Stimulated activated CD8-positive, alpha-beta memory T cell treated with anti-CD3 and anti-CD28 coated beads, Interleukin-15, amount 100 ng/mL, for 1 hour (primary cell): ENCODE measurements around the gene PDZD2.

ENCODE experiments used
- DNase-seq: peaks from one replicate; pipeline ENCODE4 v3.0.0-alpha.2; 2020; ENCODE audit warnings: low read depth

Gene PDZD2

DNA sequence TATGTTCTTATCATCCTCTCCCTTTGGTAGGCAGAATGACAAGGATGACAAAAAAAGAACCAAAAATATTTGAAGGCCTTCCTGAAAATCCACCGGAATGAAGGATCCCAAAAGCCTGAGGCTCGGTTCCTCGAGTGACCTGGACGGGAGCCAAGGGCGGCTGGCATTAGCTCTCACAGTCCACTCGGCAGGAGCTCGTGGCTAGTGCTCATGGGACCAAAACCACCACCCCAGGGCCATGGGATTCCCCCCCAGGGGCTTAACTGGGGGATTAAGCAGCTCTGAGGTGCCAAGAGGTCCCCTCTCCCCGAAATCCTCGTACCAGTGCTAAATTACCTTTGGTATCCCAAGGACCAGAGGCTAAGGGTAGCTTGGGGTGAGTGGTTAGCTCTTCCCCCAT is 586 bp upstream of the PDZD2 start:
- no peak for DNase-seq

DNA sequence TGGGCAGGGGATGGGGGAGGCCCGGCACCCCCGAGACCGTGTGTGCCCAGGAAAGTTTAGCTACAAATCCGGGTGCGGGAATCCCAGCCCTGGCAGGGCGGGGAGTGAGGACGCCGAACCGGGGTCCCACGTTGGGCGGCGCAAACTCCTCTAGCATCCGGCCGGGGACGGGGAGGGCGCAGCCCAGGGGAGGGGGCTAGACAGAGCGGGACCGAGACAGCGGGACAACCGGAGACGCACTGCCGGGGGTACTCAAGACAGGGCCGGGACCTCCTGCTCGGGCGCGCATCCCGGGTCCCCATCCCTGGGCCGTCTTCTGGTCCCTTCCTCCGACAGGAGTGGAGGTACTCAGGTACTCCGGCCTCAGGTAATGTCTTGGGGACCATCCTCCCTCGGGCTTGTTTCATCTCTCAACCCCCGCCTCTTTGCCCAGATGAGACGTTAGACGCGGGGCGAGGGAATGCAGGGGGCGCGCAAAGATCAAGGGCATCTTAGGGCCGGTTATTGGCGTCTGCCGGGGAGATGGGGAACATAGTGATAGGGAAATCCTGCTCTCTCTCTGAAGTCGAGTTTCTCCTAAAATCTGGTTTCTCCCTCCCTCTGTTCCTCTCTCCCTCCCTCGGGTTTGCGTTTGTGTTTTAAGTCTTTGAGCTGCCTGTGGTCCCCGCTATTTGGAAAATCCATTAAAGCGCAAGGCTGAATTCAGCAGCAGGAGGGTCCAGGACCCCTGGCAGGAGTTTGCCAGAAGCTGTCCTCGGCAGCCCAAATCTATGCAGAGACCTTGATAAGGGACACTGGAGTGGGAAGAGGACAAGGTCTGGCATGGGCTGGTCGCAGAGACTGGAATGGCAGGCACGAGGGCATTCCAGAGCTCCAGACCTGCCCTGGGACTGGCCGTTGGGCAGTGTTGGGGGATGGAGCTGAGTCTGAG is 815 bp downstream of the PDZD2 start:
- DNase-seq, result no peak

GRCh38 chr5:31640573-31640972 is 1.6 kb downstream of the PDZD2 start:
- DNase-seq, result no peak

GRCh38 chr5:31641059-31641458 is 2.1 kb downstream of the PDZD2 start:
- DNase-seq, result no peak

- DNase-seq, result no peak
These were observed 2.6 kb downstream of the PDZD2 start for GRCh38 chr5:31641575-31641974.

DNA sequence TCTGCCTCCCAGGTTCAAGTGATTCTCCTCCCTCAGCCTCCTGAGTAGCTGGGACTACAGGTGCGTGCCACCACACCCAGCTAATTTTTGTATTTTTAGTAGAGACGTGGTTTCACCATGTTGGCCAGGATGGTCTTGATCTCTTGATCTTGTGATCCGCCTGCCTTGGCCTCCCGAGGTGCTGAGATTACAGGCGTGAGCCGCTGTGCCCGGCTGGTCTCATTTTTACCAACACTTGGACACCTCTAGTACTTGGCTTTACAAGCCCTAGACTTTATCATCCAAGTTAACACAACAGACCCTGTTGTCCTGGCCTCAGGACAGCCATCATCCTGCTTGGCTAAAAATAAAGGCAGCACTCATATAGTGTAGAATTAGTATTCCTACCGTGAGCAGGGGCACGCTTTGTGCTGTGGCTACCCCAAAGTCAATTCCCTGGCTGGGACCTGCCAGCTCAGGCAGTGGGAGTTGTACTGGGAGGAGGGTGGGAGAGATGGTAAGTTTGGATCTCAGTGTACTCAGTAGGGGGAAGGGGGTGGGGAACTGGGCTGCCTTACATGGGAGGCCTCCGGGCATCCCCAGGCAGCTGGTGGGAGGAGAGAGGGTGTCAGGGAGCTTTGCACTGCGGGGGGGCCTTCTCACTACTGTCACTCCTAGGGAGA is 6.6 kb downstream of the PDZD2 start:
- no peak for DNase-seq

- DNase-seq, result no peak
These were observed 9.4 kb downstream of the PDZD2 start for GRCh38 chr5:31648326-31648725.

DNA sequence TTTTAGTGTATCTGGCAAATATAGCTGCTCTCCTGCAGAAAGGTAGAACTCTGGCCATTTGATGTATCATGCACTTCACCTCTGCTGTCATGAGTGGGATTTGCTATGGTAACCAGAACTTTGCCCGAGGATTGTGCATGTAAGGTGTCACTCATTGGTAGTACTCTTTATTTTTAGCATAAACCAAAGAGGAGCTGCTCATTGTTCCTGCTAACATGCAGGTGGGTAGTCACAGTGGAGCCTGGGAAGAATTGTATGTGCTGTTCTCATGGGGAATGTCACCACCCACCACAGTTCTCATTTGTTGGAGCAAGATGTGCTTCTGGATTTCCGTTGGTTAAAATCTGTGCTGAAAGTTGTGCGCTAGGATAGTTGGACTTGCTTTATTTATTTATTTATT is 12.3 kb downstream of the PDZD2 start:
- no peak for DNase-seq

GRCh38 chr5:31655491-31655890 is 16.6 kb downstream of the PDZD2 start:
- no peak for DNase-seq

DNA sequence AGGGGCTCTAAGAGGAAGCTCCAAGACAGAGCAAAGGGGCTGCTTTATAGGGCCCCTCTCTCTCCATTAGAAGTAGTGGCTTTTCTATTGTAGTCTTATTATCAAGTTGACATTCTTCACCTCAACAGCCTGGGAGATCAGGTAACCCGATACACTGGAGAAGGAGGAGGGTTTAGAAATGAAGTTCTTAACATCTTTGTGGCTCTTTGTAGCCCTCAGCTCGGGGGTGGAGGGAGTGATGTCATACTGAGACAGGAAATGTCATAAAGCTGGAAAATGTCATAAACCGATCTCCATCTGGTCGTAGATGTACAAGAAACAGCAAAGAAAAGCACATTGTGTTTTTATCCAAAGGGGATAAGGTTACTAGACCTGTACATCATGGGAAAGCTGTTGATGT is 17.9 kb downstream of the PDZD2 start:
- DNase-seq, result no peak

DNA sequence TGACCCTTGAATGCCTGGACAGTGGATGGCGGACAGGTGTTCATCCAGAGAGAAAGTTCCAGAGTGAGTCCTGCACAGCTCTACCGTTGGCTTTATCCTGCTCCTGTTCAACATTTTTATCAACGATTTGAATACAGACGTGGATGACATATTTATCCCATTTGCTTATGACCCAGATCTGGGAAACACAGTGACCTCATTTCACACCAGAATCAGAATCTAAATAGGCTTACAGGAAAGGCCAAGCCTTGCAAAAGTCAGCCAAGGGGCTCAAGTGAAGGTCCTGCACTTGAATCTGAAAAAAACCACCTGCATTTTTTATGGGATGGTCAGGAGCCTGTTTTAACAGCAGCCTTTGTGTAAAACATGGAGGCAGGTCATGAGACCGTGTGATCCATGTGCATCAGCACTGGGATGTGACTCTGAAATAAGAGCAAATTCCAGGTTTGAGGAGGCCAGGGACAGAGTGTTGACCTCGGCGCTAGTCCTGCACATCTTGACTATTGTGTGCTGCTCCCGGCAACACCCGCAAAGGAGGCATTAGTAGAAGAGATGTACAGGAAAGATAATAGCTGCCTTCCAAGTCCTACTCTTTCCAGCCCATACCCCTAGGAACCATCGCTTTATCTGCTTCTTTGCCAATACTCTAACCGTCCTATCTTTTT is 18.5 kb downstream of the PDZD2 start:
- no peak for DNase-seq

DNA sequence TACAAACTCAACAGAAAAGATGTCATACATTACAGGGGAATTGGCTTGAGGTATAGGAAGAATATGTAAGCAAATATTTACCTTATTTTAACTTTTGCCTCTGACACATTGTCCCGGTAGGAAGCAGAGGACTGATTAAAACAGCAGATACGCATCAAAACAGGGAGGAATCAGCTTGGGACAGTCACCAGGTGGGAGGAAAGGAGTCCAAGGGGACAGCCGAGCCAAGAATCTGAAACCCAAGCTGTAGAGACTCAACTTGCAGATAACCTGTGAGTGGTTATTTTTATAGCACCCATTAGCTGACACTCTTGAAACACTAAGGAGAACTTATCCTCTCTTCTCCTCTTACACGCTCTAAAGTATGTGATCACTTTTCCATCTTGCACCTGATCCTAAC is 22.3 kb downstream of the PDZD2 start:
- DNase-seq, result no peak

DNA sequence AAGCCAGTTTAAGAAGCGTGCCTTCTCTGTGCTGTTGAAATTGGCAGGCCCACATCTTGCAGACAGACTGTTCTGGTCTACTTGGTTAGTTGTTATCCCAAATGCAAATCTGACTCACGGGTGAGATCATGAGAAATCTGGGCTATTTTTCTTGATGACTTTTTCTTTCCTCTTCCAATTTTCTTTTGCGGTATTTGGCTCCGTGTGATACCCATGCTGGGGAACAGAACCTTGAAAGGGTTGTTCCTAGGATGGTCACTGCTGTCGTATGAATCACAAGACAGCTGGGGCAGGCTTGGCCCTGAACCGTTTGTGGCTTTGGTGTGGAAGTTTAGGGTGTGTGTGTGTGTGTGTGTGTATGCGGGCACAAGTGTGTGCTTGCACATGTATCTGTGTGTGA is 24.6 kb downstream of the PDZD2 start:
- no peak for DNase-seq

DNA sequence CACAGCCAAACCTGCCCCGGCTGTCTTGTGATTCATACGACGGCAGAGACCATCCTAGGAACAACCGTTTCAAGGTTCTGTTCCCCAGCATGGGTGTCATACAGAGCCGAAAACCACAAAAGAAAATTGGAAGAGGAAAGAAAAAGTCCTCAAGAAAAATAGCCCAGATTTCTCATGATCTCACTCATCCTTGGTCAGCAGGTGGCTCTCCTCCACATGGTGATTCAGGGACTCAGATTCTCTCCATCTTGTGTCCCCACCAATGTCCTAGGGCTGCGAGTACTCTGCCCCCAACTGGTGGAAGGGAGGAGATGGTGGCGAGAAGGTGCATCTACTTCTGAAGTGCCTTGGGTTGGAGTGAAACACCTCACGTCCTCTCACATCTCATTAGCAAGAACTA is 25.6 kb downstream of the PDZD2 start:
- DNase-seq, result no peak

DNA sequence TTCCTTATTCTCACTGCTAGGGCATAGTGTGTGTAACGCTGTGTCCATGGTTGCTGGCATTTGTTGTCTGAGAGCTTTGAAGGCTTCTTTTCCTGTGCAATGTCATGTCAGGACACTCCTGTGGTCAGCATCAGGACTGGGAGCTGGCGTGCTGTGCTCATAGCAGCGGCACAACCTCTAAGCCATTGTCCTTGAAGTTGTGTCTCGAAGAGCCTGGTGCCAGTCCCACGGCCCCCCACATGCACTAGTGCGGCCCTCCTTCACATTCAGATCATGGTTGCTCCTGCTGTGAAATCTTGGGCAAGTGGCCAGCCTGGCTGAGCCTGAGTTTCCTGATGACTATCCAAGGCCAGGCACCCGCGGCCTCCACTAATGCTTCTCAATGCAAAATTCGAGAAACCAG is 32.4 kb downstream of the PDZD2 start:
- no peak for DNase-seq

GRCh38 chr5:31674371-31674951 is 35.5 kb downstream of the PDZD2 start:
- DNase-seq, result no peak

GRCh38 chr5:31675472-31675871 is 36.5 kb downstream of the PDZD2 start:
- DNase-seq, result no peak

DNA sequence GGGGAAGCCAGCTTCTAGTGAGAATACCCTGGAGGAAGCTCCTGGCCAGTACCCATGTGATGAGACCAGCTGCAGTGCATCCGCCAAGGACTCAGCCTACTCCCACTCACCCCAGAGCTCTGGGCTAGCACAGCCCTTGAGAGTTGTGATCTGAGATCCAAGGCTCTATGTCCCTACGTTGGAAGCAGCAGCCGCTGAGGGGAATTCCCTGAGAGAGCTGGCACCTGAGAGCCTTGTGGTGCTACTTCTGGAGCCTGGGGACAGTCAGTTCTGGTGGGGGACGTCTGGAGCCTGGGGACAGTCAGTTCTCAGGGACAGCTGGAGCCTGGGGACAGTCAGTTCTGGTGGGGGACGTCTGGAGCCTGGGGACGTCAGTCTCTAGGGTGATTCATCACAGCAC is 39.2 kb downstream of the PDZD2 start:
- no peak for DNase-seq

- no peak for DNase-seq
These were observed 41.6 kb downstream of the PDZD2 start for GRCh38 chr5:31680528-31680927.

- DNase-seq, result no peak
These were observed 43.1 kb downstream of the PDZD2 start for GRCh38 chr5:31682025-31682424.

- DNase-seq, result no peak
These were observed 43.9 kb downstream of the PDZD2 start for GRCh38 chr5:31682851-31683250.

DNA sequence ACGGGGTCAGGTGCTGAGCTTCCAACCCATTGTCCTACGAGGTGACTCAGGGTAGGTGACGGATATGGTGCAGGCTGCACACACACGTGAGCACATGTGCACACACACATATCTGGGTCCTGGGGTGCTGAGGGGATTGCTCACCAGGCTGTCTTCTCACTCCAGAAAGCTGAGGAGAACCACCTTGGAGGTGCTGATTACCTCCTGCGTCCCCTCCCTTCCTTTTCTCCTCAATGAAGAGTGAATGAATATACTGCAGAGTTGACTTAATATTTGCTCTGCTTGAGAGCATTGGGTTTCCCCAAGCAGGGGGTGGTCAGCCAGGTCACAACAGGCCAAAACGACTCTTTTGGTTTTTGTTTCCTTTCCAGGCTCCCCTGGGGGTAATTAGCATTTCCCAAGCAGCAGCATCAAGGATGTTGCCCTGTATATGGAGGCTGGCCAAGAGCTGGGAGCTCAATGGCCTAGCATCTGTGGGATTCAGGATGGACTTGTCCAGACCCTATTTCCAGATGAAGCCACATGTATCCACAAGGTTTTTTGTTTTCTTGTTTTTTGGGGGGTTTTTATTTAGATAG is 49.7 kb downstream of the PDZD2 start:
- DNase-seq, result no peak
